Measurements from ENCODE around the gene ADORA2A. TPM values are rescaled to one million over a fixed set of nuclear protein-coding genes. Genes with fewer than 3 reads are reported as not detected.

Gene ADORA2A
- total and polyA plus RNA-seq, 10 of the 15 experiments (the other 5 are each of a cell fraction or from before 2014, with no cell fraction given) = 0.69 to 31.2 (median 18.3) TPM

DNA sequence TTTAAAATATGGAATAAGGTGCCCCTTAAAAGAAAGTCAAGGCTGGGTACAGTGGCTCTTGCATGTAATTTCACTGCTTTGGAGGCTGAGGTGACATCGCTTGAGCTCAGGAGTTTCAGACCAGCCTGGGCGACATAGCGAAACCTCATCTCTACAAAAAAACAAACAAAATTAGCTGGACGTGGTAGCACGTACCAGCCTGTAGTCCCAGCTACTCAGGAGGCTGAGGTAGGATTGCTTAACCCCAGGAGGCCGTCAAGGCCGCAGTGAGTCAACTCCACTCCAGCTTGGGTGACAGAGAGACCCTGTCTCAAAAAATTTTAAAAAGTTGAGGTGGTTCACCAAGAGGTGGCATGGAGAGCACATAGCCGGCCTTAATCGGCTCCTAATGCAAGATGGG is 17.7 kb upstream of the ADORA2A start:
- Histone ChIP-seq H3K27ac (ENCODE audit: control insufficient read depth, insufficient read depth) (no peak overlapping the region), H2AFZ (ENCODE audit: control insufficient read depth, low read depth, low read length) (no peak overlapping the region), H4K20me1 (ENCODE audit: control insufficient read depth, insufficient read depth) (no peaks in the 10 kb centered on the region), H3K9me3 (replicated peaks; ENCODE audit: control insufficient read depth, insufficient read depth, low read length) (no peaks in the 10 kb centered on the region), H3K36me3 (ENCODE audit: control insufficient read depth in 2 of 2, insufficient read depth in 2 of 2, low read length in 1 of 2) (peaks cover 4 to 19% of the 10 kb centered on the region in 2 experiments), H3K27me3 (replicated peaks in 1 of 2; ENCODE audit: control insufficient read depth in 2 of 2, insufficient read depth in 2 of 2, low read length in 1 of 2) (no peaks in the 10 kb centered on the region), H3K9ac (ENCODE audit: control insufficient read depth, insufficient read depth, low read length) (no peak overlapping the region), H3K79me2 (ENCODE audit: control insufficient read depth, insufficient read depth, low read length) (no peaks in the 10 kb centered on the region), H3K4me2 (ENCODE audit: control insufficient read depth, insufficient read depth) (no peak overlapping the region), H3K4me1 (ENCODE audit: control insufficient read depth, insufficient read depth, low read length) (peaks cover 10% of the 10 kb centered on the region), H3K4me3 (no peak overlapping the region)
- POLR2A ChIA-PET = interaction anchor here (1.0 kb wide), 1 partner anchor 151 kb away, joined by 6 read pairs; no protein-coding TSS in a partner anchor
- no peak for FAIRE-seq
- no TSS peak for BruUV-seq (replicated peaks)
- intact Hi-C loops (cut with micrococcal nuclease; ENCODE audit: unreplicated experiment) = no loop called here
- TF ChIP-seq EED (IDR thresholded peaks at IDR 0.05; ENCODE audit: low read depth) = no peak
- TF ChIP-seq, protein P1, sequence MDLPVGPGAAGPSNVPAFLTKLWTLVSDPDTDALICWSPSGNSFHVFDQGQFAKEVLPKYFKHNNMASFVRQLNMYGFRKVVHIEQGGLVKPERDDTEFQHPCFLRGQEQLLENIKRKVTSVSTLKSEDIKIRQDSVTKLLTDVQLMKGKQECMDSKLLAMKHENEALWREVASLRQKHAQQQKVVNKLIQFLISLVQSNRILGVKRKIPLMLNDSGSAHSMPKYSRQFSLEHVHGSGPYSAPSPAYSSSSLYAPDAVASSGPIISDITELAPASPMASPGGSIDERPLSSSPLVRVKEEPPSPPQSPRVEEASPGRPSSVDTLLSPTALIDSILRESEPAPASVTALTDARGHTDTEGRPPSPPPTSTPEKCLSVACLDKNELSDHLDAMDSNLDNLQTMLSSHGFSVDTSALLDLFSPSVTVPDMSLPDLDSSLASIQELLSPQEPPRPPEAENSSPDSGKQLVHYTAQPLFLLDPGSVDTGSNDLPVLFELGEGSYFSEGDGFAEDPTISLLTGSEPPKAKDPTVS (IDR thresholded peaks at IDR 0.05; ENCODE audit: low read depth, low read length) = no peak
- no peak for TF ChIP-seq FOS (IDR thresholded peaks at IDR 0.05; ENCODE audit: borderline replicate concordance, extremely low read depth, insufficient read length)
- TF ChIP-seq, protein P2, sequence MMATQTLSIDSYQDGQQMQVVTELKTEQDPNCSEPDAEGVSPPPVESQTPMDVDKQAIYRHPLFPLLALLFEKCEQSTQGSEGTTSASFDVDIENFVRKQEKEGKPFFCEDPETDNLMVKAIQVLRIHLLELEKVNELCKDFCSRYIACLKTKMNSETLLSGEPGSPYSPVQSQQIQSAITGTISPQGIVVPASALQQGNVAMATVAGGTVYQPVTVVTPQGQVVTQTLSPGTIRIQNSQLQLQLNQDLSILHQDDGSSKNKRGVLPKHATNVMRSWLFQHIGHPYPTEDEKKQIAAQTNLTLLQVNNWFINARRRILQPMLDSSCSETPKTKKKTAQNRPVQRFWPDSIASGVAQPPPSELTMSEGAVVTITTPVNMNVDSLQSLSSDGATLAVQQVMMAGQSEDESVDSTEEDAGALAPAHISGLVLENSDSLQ (IDR thresholded peaks at IDR 0.05) = 0 out of 2 replicates have a peak, but pooled peaks have one; percentile 28
- TF ChIP-seq ASH2L (IDR thresholded peaks at IDR 0.05; ENCODE audit: borderline replicate concordance, low read depth) = no peak
- no peak for TF ChIP-seq KAT2A (conservative IDR thresholded peaks at IDR 0.05; ENCODE audit: control insufficient read depth, low read depth, low read length)
- TF ChIP-seq, protein P3, sequence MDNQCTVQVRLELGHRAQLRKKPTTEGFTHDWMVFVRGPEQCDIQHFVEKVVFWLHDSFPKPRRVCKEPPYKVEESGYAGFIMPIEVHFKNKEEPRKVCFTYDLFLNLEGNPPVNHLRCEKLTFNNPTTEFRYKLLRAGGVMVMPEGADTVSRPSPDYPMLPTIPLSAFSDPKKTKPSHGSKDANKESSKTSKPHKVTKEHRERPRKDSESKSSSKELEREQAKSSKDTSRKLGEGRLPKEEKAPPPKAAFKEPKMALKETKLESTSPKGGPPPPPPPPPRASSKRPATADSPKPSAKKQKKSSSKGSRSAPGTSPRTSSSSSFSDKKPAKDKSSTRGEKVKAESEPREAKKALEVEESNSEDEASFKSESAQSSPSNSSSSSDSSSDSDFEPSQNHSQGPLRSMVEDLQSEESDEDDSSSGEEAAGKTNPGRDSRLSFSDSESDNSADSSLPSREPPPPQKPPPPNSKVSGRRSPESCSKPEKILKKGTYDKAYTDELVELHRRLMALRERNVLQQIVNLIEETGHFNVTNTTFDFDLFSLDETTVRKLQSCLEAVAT (IDR thresholded peaks at IDR 0.05) = 0 out of 2 replicates have a peak, but pooled peaks have one; percentile 24
- CTCF ChIA-PET = interaction anchor here (0.8 to 1.8 kb wide), 6 partner anchors 8 to 112 kb away, joined by 3 to 6 read pairs (median 4); no protein-coding TSS in a partner anchor
- in situ Hi-C loops (cut with MboI) = no loop called here
- no peak for DNase-seq (ENCODE audit: low read depth, low spot score)
- SMC1A ChIA-PET (ENCODE audit: uncharacterized antibody, unreplicated experiment) = interaction anchor here (0.6 to 1.6 kb wide), 5 partner anchors 9 to 120 kb away, joined by 3 to 5 read pairs (median 3); no protein-coding TSS in a partner anchor
- RAD21 ChIA-PET (ENCODE audit: unreplicated experiment) = interaction anchor here (1.2 to 1.9 kb wide), 5 partner anchors 10 to 98 kb away, joined by 3 to 5 read pairs (median 4); no protein-coding TSS in a partner anchor
- ATAC-seq = no peak; the same call in 2 of the 3 replicates
- WGBS (ENCODE audit: insufficient coverage, insufficient replicate concordance, low lambda C conversion rate, missing lambda C conversion rate) = 83% methylated on average over 9 of the region's 9 CpGs
